ES-I3 (cell line): ENCODE results near the gene IFNA17.
"Not testable (repeated sequence)": the region's sequence is repeated elsewhere in the genome, so short reads cannot be mapped to it uniquely, and the experiment has no call there.

Source experiments
- H3K36me3 ChIP-seq: 2 replicates; pipeline ENCODE4 v1.6.1; 2013; ENCODE audit warnings: mild to moderate bottlenecking, low read length, control low read depth, moderate library complexity; ENCODE audit not compliant: insufficient read depth
- H3K4me1 ChIP-seq: 2 replicates; pipeline ENCODE4 v1.6.1; 2013; ENCODE audit warnings: mild to moderate bottlenecking, control low read depth, low read length; ENCODE audit not compliant: insufficient read depth
- H3K9ac ChIP-seq: 2 replicates; pipeline ENCODE4 v1.6.1; 2013; ENCODE audit warnings: low read depth, mild to moderate bottlenecking, low read length, moderate library complexity
- H3K9me3 ChIP-seq: 2 replicates; pipeline ENCODE4 v1.6.1; 2013; ENCODE audit warnings: mild to moderate bottlenecking, low read length, moderate library complexity; ENCODE audit not compliant: control insufficient read depth, insufficient read depth

The IFNA17 gene

DNA sequence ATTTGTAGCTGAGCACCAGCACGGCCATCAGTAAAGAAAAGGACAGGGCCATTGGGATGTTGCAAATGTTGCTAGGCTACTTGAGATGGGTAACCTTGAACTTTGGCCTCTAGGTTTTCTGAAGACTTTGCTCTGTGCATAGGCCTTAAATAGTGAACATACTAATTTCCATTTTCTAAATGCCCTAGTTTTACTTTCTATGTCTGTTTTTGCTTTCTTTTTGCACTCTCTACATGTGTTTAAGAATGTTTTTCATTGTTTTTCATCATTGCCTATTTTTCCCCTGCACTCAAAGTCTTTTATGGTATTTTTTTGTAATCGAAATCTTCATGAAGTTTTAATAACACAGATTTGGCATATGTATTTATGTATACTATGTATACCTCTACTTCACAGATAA lies at the start of gene IFNA17:
TSS of gene IFNA17 (minus strand) at position 101 of the 400 bp plus-strand sequence. CDS start at position 52, 49 bp downstream.
- no peaks in the 10 kb centered on the region for H3K9me3 ChIP-seq
- no peaks in the 10 kb centered on the region for H3K36me3 ChIP-seq
- H3K9ac ChIP-seq: no peak within 1 kb of the TSS
- H3K4me1 ChIP-seq: no peaks in the 10 kb centered on the region

- no peaks in the 10 kb centered on the region for H3K9me3 ChIP-seq
- no peak overlapping the region for H3K9ac ChIP-seq
- H3K4me1 ChIP-seq: no peaks in the 10 kb centered on the region
- no peaks in the 10 kb centered on the region for H3K36me3 ChIP-seq
Measured at GRCh38 chr9:21268347-21268657, 40.3 kb upstream of the IFNA17 start.

GRCh38 chr9:21267485-21268346 lies 39.7 kb upstream of the IFNA17 start:
- Histone ChIP-seq H3K4me1 (no peaks in the 10 kb centered on the region), H3K9ac (no peak overlapping the region), H3K36me3 (no peaks in the 10 kb centered on the region), H3K9me3 (no peaks in the 10 kb centered on the region)

- Histone ChIP-seq H3K4me1 (no peaks in the 10 kb centered on the region), H3K36me3 (no peaks in the 10 kb centered on the region), H3K9me3 (no peaks in the 10 kb centered on the region), H3K9ac (no peak overlapping the region)
Measured at GRCh38 chr9:21266733-21267484, 38.9 kb upstream of the IFNA17 start.

DNA sequence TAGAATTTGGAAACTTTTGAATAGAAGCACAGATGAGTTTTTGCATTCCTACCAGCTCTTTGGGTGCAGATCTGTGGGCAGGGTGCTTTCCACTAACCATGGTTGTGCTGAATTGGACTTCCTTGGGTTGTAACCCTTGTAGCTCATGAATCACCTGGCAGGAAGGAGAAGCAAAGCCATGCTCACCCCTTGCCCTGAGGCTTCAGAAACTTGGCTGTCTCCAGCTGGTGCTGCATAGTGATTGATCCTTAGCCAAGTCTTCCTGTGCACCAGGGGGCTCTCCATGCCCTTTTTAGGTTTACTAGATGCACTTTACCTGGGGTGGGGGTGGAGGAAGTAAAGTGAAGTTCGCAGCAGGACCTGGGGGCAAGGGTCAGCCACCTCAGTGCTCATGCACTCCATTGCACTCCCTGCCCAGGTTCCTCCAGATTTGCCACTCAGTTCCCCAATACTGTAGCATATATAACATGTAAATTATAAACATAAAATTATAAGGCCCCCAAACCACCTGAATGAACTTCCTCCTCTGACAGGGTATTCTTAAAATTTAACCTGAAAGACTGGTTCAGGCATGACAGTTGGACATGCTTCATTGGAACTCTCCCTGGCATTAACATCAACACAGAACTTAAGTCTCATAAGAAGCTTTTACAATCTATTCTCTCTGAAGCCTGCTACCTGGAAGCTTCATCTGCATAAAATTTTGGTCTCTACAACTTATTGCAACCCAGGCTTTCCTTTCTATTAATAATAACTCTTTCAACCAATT lies 37.6 kb upstream of the IFNA17 start:
- Histone ChIP-seq H3K9ac (no peak overlapping the region), H3K4me1 (no peaks in the 10 kb centered on the region), H3K9me3 (no peaks in the 10 kb centered on the region), H3K36me3 (no peaks in the 10 kb centered on the region)

DNA sequence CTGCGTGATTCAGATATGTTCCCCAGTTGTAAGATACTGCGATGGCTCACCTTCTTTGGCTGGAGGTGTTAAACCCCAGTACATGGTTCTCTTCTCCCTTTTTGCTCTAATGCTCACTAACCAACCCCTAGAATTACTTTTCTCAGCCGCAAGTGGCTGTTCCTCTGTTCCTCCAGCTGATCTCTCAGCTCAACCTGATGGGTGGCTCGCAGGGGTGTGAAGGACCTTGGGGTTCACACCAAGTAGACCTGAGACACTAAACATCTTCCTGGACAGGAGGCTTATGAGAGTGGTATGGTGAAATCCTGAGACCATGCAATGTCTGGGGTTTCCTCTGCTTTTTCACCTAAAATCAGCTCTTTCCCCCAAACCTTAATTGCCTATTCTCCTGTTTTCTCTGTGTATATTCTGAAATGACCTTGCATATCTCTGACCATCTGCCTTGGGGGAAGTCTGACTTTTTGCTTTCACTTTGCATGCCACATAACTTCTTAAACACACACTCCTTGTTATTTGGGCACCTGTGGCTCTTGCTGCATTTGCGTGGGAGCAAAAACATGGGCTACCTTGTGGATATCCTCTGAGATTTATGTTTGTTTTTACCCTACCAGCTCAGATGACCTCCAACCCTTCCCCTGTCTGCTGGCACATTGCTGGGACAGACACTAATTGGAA lies 27.7 kb upstream of the IFNA17 start:
- no peaks in the 10 kb centered on the region for H3K4me1 ChIP-seq
- H3K9ac ChIP-seq: no peak overlapping the region
- H3K36me3 ChIP-seq: no peaks in the 10 kb centered on the region
- no peaks in the 10 kb centered on the region for H3K9me3 ChIP-seq

DNA sequence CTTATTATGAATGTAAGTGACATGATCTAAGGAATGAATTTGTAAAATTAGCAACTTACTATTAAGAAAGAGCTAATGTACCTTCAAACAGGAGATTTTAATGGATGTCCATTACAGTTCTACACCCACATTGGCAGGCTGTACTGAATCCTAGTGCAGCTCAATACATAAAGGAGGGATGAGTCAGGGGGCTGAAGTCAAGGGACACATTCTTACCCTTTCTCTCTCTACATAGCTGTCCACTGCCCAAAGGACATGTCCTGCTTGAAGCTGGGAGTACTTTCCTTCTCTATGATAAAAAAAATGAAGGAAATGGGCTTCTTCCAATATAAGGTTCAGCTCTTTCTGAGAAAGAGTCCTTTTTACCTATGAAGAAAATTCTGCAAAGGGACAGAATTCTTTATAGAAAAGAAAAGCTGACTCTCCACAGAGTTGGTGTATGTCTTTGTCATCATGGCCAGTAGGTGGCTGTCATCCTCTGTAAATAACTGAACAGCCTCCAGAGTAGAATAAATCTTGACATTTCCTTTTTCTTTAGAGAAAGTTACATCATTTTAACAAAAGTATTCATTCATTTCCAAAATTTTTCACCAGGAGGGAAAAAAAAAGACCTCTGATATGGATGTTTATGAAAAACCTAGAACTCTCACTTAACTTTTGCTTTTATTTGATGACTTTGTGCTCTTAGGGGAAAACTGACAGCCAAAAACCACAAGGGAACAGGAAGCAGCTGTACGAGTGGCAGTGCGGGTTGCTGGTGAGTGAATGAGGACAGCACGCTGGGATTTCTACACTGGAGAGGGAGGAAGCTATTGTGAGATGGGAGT lies 24.9 kb upstream of the IFNA17 start:
- Histone ChIP-seq H3K9me3 (no peaks in the 10 kb centered on the region), H3K9ac (no peak overlapping the region), H3K36me3 (no peaks in the 10 kb centered on the region), H3K4me1 (no peaks in the 10 kb centered on the region)

- Histone ChIP-seq H3K4me1 (no peaks in the 10 kb centered on the region), H3K9ac (no peak overlapping the region), H3K36me3 (no peaks in the 10 kb centered on the region), H3K9me3 (no peaks in the 10 kb centered on the region)
Measured at GRCh38 chr9:21251638-21252037, 23.6 kb upstream of the IFNA17 start.

DNA sequence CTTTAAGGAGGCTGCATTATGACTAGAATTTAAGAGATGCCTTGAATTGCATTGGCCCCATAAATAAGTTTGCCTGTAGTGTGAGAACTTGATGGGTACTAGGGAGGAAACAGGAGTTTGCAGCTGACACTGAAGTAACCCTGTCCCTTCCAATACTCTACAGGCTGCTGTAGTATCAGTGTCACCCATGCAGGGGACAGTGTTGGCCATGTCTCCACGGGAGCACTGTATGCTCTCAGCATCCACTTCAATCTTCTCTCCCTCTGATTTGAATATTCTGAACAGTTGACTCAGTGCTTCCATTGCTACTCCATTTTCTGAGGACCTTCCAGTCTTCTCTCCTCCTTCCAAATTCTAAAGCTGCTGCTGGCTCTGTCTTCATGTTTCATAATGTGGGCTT lies 23.2 kb upstream of the IFNA17 start:
- no peaks in the 10 kb centered on the region for H3K9me3 ChIP-seq
- no peak overlapping the region for H3K9ac ChIP-seq
- no peaks in the 10 kb centered on the region for H3K4me1 ChIP-seq
- H3K36me3 ChIP-seq: no peaks in the 10 kb centered on the region

GRCh38 chr9:21244836-21245235 lies 16.8 kb upstream of the IFNA17 start:
- H3K9me3 ChIP-seq: no peaks in the 10 kb centered on the region
- no peaks in the 10 kb centered on the region for H3K4me1 ChIP-seq

GRCh38 chr9:21239911-21240310 lies 11.9 kb upstream of the IFNA17 start, which contains the start of gene IFNA14:
Gene IFNA14 (minus strand): TSS chr9:21240005. CDS start chr9:21239935, 70 bp downstream.
- Histone ChIP-seq H3K4me1 (no peaks in the 10 kb centered on the region), H3K9me3 (no peaks in the 10 kb centered on the region), H3K36me3 (no peaks in the 10 kb centered on the region), H3K9ac (no peak within 1 kb of the TSS)

More at GRCh38 chr9:21244836-21245235, 16.8 kb upstream of the IFNA17 start:
- Histone ChIP-seq H3K9ac (no peak overlapping the region), H3K36me3 (no peaks in the 10 kb centered on the region)

GRCh38 chr9:21236360-21236714 lies 8.3 kb upstream of the IFNA17 start:
- not testable (repeated sequence) for H3K9me3 ChIP-seq, H3K9ac ChIP-seq, H3K36me3 ChIP-seq, H3K4me1 ChIP-seq

GRCh38 chr9:21235468-21236359 lies 7.7 kb upstream of the IFNA17 start:
- H3K9me3 ChIP-seq, H3K36me3 ChIP-seq, H3K4me1 ChIP-seq, H3K9ac ChIP-seq: not testable (repeated sequence)
